ENCODE measurements around the gene OPRPN.

- no peak for TF ChIP-seq JUND (IDR thresholded peaks at IDR 0.05)
- TF ChIP-seq, protein P1, sequence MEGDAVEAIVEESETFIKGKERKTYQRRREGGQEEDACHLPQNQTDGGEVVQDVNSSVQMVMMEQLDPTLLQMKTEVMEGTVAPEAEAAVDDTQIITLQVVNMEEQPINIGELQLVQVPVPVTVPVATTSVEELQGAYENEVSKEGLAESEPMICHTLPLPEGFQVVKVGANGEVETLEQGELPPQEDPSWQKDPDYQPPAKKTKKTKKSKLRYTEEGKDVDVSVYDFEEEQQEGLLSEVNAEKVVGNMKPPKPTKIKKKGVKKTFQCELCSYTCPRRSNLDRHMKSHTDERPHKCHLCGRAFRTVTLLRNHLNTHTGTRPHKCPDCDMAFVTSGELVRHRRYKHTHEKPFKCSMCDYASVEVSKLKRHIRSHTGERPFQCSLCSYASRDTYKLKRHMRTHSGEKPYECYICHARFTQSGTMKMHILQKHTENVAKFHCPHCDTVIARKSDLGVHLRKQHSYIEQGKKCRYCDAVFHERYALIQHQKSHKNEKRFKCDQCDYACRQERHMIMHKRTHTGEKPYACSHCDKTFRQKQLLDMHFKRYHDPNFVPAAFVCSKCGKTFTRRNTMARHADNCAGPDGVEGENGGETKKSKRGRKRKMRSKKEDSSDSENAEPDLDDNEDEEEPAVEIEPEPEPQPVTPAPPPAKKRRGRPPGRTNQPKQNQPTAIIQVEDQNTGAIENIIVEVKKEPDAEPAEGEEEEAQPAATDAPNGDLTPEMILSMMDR (IDR thresholded peaks at IDR 0.05; ENCODE audit: low read depth, low read length, missing input control), result no peak
- no peak for TF ChIP-seq TAF1 (conservative IDR thresholded peaks at IDR 0.05)
- no peak for TF ChIP-seq MAX (IDR thresholded peaks at IDR 0.05)
- TF ChIP-seq REST (IDR thresholded peaks at IDR 0.05), result no peak
- no peak for TF ChIP-seq YY1 (IDR thresholded peaks at IDR 0.05)
- TF ChIP-seq SP1 (IDR thresholded peaks at IDR 0.05), result no peak
- no peak for TF ChIP-seq RXRA (IDR thresholded peaks at IDR 0.05)
- no peak for TF ChIP-seq ZBTB33 (IDR thresholded peaks at IDR 0.05)
- TF ChIP-seq EGR1 (IDR thresholded peaks at IDR 0.05; ENCODE audit: low read depth in 2 of 2), result no peak
Measured at GRCh38 chr4:70364002-70364401, 33.7 kb upstream of the OPRPN start.
